GM18511 (cell line): ENCODE measurements around the gene ETHE1.
"Not testable (repeated sequence)": the region's sequence is repeated elsewhere in the genome, so short reads cannot be mapped to it uniquely, and the experiment has no call there.

Experiments
- ATAC-seq: cut with Tn5 transposase; IDR thresholded peaks from one replicate; pipeline ENCODE4 v1.9.1; 2021; ENCODE audit warnings: mild to moderate bottlenecking, moderate library complexity; ENCODE audit not compliant: unreplicated experiment

Gene ETHE1

GRCh38 chr19:43552198-43552450 is 25.1 kb upstream of the ETHE1 start:
- no peak for ATAC-seq

DNA sequence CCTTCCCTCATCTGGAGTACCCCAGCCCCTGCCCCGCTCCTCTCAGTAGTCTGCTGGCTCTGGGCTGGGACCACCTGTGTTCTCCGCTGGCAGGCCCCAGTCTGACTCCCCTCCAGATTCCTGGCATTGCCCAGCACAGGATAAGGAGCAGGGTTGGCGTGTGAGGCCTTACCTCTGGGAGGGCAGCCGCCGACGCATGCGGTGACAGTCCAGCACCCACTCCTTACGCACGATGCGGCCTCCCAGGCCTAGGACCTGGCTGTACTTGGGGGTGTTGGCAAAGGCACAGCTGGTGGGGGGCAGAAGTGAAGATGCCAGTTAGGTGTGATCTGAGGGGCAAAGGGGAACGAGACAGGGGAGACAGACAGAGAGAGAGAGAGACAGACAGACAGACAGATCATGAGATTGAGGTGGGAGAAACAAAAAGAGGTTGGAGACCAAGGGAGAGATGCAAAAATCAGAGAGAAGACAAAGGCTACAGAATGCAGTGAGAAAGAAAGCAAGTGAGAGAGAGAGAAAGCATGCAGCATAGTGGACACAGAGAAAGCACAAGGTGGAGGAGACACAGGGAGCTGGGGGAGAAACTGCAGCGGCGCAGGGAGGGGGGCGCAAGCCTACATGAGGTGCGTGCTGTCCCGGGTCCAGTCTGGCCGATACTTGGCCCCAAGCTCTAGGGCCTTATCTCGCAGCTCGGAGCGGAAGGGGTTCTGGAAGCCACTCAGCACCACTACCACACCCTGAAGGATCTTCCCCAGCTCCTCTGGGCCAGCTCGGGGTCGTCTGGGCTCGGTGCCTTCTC is 24.6 kb upstream of the ETHE1 start:
- no peak for ATAC-seq

DNA sequence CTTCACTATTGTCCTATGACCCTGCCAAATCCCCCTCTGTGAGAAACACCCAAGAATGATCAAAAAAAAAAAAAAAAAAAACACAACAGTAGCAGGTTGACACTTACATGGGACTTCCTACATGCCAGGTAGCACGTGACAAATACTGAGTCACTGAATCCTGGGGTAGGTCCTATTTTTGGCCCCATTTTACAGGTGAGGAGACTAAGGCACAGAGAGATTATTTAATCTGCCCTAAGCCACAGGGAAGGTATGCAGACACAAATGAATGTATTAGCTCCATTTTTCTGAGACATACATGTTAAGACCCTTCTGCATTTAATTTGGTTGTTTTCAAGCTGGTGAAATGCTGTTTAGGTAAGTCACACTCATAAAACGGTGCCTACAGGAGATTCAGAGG is 21.7 kb upstream of the ETHE1 start:
- ATAC-seq, result no peak

- not testable (repeated sequence) for ATAC-seq
These were observed 20.9 kb upstream of the ETHE1 start for GRCh38 chr19:43547926-43548325.

DNA sequence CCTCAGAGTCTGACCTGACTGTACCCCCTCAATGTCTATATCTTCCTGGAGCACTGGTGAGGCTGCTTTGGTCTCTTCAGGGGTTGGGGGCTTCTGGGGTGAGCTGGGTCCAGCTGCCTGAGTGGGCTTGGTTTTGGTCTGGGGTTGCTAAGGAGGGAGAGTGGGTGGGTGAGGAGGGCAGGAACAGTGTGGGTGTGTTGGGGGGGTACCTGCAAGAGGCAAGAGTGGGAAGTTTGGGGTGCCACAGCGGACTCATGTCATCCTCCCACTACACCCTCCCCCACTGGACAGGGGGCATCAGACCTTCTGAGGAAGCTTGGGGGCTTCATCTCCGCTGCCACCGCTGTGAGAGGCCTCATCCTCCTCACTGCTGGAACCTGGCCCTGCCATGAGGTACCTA is 19.6 kb upstream of the ETHE1 start:
- no peak for ATAC-seq

- ATAC-seq, result no peak
These were observed 19.0 kb upstream of the ETHE1 start for GRCh38 chr19:43545981-43546380.

GRCh38 chr19:43545276-43545675 is 18.3 kb upstream of the ETHE1 start:
- ATAC-seq, result no peak

- ATAC-seq, result no peak
These were observed 17.1 kb upstream of the ETHE1 start for GRCh38 chr19:43544077-43544476.

DNA sequence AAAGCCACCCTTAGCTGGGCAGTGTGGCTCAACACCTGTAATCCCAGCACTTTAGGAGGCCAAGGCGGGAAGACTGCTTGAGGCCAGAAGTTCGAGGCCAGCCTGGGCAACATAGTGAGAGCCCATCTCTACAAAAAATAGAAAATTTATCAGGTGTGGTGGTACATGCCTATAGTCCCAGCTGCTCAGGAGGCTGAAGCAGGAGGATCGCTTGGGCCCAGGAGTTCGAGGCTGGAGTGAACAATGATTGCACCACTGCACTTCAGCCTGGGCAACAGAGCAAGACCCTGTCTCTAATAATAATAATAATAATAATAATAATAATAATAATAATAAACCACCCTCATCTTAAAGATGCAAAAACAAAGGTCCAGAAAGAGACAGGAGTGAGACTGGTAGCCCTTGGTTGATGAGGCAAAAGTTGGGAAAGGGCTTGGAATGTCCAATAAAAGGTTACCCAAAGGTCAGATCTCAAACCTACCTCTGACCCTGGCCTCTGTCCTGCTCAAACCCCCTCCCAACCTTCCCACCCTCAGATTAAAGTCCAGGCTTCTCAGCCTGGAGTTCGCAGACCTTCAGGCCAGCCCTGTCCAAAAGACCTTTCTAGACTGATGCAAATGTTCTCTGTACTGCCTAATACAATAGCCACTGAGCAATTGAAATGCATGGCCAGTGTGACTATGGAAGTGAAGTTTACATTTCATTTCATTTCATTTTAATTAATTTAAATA is 15.1 kb upstream of the ETHE1 start:
- no peak for ATAC-seq

GRCh38 chr19:43540381-43540780 is 13.4 kb upstream of the ETHE1 start:
- no peak for ATAC-seq

GRCh38 chr19:43538922-43539321 is 11.9 kb upstream of the ETHE1 start:
- no peak for ATAC-seq

DNA sequence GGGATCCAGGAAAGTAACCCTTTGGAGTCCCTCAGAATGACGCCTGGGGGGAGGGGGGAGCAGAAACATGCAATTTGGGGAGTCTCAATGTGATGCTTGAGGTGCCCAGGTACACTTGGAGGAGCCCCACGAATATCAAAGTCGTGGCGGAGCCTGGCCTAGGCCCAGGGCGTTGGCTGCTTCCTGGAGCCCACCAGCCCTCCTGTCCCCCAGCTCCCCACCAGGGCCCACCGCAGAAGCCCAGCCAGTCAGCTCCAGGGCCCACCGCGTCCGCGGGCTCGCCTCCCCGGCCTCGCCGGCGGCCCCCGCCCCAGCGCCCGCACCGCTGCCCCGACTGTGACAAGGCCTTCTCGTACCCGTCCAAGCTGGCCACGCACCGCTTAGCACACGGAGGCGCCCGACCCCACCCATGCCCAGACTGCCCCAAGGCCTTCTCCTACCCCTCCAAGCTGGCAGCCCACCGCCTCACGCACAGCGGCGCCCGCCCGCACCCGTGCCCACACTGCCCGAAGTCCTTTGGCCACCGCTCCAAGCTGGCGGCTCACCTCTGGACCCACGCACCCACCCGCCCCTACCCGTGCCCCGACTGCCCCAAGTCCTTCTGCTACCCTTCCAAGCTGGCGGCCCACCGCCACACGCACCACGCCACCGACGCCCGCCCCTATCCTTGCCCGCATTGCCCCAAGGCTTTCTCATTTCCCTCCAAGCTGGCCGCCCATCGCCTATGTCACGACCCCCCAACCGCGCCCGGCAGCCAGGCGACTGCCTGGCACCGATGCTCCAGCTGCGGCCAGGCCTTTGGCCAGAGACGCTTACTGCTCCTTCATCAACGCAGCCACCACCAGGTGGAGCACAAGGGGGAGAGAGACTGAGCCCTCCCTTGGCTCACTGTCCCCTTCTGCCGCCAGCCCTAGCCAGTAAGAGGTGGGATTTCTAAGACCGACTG is 8.1 kb upstream of the ETHE1 start:
- no peak for ATAC-seq

- ATAC-seq, result no peak
These were observed 7.4 kb upstream of the ETHE1 start for GRCh38 chr19:43534305-43534815.

GRCh38 chr19:43533546-43534304 is 6.7 kb upstream of the ETHE1 start:
- ATAC-seq, result peak; percentile 62

DNA sequence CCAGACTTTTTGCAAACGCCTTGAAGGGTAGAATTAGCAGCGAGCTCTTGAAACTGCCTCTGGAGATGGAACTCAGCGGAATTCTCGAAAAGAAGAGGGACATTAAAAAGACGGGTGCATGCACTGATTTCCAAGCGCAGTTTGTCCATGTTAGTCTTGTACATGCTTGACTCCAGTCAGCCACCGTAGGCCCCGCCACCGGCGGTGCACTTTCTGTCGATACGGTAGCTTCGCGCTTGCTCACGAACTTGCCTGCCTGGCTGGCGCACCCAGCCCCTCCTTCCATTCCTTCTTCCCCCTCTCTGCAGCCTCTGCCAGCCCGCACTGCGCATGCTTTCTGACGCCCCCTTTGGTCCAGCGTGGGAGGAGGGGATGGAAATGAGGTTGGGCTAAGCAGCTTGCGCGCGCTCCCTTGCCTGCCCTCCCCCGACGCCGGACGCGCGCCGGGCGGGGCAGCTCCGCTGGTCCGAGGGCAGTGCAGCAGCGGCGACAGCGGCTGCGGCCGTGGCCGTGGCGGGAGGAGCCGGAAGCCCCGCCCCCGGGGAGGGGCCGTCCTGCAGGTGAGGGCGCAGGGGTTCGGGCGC is 6.1 kb upstream of the ETHE1 start, which contains the start of gene ZNF575:
Gene ZNF575, plus strand, starts transcription at position 227 of the 584 bp plus-strand sequence. CDS start 1,235 bp downstream, outside the sequence.
- ATAC-seq, result peak; percentile 67

DNA sequence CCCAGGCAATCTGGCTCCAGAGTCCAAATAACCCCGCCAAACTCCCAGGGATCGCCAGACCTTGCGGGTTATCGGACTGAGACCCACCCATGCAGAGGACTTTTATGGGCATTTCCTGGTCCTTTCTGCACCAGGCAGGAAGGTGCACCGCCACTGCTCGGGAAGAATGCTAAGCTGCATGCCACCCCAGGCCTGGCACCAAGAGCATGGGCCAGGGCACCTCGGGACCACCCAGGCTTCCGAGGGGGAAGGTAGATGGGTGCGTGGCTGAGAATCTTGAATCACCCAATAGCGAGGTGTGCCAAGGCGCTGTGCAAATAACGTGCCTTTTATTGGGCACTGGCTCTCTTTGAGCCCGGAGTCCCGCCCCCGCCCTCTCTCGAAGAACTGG is 5.6 kb upstream of the ETHE1 start:
- peak; percentile 32 for ATAC-seq

DNA sequence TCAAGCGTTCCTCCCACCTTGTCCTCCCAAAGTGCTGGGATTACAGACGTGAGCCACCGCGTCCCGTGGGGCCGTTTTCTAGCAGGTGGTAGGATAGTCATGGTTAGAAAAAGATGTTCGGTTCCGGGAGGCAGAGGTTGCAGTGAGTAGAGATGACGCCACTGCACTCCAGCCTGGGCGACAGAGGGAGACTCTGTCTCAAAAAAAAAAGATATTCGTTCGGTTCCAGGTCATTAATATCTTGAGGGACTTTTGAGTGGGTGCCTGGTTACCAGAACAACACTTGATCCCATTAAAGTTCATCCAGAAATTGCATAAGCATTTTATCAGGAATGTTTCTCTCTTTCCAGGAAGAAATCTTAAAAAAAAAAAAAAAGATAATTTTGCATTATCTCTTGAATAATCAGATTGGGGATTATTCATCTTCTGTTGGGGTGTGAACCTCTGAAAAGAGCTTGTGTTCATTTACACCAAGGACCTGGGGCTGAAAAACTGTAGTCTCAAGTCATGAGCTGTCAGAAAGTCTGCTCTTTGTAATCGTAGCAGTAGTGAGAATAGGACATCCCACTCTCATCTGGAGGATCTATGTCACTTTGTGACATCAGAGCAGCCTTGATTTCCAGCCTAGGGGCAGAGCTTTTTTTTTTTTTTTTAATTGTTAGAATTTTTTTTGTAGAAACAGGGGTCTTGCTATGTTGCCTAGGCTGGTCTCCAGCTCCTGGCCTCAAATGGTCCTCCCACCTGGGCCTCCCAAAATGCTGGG is 1.0 kb upstream of the ETHE1 start:
- ATAC-seq, result no peak

DNA sequence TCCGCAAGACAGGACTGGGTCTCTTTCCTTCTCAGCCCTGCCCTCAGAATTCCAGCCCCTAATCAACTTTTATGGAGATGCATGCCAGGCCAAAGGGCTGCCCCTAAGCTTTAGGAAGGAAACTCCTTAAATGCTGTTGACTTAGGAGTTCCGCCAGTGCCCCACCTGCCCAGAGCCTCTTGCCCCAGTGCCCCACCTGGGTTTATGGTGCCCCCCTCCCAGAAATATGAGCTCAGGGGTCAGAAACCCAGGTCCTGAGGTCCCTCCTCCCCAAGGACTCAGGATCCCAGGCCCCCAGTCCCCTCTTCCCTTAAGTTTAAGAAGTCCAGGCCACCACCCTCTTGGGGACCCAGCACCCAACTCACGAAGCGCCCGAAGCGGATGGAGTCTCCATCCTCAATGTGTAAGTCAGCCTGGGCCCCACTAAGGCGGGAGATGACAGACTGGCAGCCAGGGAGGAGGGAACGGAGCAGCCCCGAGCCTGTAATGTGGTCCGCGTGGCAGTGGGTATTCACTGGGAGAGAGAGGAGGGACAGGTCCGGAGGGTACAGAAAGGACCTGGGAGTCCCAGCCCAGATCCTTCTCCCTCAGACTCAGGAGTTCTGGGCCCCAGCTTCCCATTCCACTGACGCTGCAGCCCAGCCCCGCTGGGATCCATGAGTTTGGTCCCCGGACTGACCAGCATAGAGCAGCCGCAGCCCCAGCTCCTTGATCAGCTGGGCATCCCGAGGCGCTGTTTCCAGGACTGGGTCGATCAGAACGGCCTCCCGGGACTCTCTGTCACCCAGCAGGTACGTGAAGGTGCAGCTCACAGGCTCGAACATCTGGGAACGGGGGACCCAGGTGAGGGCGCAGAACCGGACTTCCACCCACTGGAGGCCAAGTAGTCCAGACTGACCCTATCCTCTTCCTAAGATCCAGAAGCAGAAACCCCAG is 897 bp downstream of the ETHE1 start:
- ATAC-seq, result no peak
